Measurements from ENCODE around the gene HPCA.

The HPCA gene

DNA sequence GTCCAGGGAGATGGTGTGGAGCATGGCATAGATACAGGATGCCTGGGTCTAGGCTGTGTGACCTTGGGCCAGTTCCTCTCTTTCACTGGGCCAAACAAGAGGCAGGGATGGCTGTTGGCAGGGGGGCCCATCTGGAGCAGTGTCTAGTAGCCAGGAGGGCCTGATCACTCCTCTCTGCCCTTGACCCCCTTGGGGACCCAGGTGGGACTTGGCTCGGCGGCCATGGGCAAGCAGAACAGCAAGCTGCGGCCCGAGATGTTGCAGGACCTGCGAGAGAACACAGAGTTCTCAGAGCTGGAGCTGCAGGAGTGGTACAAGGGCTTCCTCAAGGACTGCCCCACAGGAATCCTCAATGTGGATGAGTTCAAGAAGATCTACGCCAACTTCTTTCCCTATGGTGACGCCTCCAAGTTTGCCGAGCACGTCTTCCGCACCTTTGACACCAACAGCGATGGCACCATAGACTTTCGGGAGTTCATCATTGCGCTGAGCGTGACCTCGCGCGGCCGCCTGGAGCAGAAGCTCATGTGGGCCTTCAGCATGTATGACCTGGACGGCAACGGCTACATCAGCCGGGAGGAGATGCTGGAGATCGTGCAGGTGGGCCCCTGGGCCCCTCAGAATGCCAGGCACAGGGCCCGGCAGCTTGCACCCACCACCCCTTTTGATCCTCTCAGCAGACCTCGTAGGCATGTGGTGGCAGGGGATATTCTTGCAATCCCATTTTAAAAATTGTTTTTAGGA is 2.6 kb downstream of the HPCA start:
- no peak for DNase-seq (ENCODE audit: low read depth in 2 of 3, low spot score in 2 of 3)

DNA sequence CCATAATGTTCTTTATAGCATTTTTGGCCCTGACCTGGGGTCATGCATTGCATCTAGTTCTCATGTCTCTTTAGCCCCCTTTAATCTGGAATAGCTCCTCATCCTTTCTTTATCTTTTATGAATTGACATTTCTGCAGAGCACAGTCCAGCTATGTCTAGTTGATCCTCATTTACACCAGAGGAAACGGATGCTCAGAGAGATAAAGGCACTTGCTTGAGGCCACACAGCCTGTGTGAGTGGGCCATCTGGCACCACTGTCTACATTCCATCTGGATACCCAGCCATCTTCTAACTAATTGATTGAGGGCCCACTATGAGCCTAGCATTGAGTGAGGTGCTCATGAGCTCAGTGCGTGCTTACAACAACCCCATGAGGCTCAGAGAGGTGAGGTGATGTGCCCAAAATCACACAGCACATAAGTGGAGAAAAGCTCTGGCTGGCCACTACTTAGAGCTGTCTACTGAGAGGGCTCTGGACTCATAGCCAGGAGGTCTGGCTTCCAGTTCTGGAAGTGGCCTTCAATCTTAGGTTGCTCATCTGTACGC is 3.5 kb downstream of the HPCA start:
- no peak for DNase-seq (ENCODE audit: low read depth in 2 of 3, low spot score in 2 of 3)

GRCh38 chr1:32890516-32891240 is 4.4 kb downstream of the HPCA start:
- DNase-seq (ENCODE audit: low read depth in 2 of 3, low spot score in 2 of 3): no peak

- DNase-seq (ENCODE audit: low read depth in 2 of 3, low spot score in 2 of 3): no peak
These were observed 4.9 kb downstream of the HPCA start for GRCh38 chr1:32891241-32891570.

DNA sequence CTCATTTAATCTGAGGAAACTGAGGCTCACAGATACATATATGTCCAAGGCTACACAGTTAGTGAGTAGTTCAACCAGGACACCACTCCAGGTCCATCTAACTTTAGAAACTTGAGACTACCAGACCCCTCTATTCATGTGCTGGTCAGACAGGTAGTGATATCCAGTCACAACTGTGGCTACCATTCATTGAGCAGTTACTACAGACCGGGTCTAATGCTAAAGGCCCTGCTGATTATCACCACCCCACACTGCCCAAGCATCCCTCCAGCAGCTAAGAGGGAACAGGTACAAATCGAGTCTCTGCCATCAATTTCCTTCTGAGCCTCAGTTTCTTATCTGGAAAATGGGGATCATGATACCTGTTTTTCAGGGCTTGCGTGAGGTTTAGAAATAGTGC is 5.3 kb downstream of the HPCA start:
- DNase-seq (ENCODE audit: low read depth in 2 of 3, low spot score in 2 of 3): no peak

GRCh38 chr1:32892368-32893197 is 6.3 kb downstream of the HPCA start:
- peak in 1 of 3 experiments; percentile 40 for DNase-seq (ENCODE audit: low read depth in 2 of 3, low spot score in 2 of 3)

- no peak for DNase-seq (ENCODE audit: low read depth in 2 of 3, low spot score in 2 of 3)
These were observed 7.1 kb downstream of the HPCA start for GRCh38 chr1:32893198-32894018.

- no peak for DNase-seq (ENCODE audit: low read depth in 2 of 3, low spot score in 2 of 3)
These were observed 7.8 kb downstream of the HPCA start for GRCh38 chr1:32894019-32894600.

DNA sequence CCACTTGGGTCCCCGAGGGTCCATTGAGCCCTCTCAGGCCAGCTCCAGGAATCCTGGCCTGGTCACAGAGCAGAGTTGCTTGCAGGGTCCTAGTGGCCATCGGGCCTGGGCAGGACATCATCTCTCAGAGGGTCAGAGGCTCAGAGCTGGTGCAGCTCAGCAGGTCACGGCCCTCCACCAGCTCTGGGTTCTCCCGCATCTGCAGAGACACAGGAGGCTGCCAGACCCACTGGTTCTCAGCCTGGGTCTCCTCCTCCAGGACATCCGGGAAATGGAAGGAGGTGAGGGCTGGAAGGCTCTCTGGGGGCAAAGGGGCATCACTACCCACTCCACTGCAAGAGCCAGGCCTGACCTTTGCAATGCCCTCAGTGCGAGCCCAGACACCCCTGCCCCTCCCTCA is 8.4 kb downstream of the HPCA start:
- DNase-seq (ENCODE audit: low read depth in 2 of 3, low spot score in 2 of 3): no peak

GRCh38 chr1:32895325-32896215 is 9.3 kb downstream of the HPCA start:
- no peak for DNase-seq (ENCODE audit: low read depth in 2 of 3, low spot score in 2 of 3)

- DNase-seq (ENCODE audit: low read depth in 2 of 3, low spot score in 2 of 3): no peak
These were observed 10.2 kb downstream of the HPCA start for GRCh38 chr1:32896451-32896850.

DNA sequence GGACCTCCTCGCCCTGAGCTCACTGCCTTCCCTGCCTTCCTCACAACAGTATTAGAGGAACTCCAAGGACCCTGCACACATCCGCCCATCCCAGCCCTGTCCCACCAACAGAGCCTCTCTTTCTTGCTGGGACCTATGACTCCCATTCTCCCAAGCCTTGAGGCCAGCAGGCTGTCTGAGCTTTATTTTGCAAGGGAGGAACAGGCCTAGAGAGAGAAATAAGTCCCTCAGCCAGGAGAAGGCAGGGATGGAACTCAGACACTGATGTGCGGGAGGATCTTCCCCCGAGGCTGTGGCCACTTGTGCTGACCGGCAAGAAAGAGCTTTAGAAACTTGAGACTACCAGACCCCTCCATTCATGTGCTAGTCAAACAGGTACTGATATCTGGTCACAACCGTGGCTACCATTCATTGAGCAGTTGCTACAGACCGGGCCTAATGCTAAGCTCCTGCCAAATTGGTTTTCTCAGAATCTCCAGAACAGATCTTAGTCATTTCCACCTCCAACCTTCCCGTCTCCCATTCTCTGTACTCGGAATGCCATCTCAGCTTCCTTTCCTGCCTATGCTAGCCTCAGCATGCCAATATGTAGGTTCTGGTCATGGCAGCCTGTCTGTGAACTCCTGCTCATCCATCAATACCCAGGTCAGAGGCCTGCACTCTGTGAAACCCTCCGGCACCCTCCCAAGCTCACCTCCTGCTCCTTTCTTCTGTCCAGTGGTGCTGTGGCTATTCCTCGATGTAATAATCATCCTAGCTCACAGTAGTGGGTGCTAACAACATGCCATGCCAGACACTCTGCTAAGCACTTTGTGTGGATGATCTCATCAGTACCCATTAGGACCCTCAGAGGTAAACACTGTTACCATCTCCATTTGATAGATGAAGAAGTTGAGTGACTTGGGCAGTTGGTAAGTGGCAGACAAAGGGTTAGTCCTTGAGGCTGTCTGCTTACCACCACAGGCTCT is 11.1 kb downstream of the HPCA start:
- no peak for DNase-seq (ENCODE audit: low read depth in 2 of 3, low spot score in 2 of 3)

DNA sequence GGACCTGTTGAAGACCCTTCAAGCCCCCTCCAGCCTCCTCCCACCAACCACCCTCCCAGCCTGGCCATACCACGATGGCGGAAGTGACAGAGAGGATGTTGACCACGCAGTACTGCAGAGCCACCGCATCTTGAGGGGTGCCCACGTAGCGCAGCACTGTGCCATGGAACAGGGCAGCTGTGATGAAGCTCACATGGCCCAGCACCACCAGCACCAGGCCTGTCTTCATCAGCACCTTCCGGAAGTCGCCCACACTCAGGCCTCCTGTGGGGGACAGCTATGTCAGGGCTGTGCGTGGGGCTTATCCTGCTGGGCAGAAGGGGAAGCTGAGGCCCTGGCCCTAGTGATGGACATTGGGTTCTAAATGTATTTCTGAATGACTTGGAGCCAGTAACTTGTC is 11.8 kb downstream of the HPCA start:
- DNase-seq (ENCODE audit: low read depth in 2 of 3, low spot score in 2 of 3): no peak

- no peak for DNase-seq (ENCODE audit: low read depth in 2 of 3, low spot score in 2 of 3)
These were observed 12.7 kb downstream of the HPCA start for GRCh38 chr1:32898958-32899357.

DNA sequence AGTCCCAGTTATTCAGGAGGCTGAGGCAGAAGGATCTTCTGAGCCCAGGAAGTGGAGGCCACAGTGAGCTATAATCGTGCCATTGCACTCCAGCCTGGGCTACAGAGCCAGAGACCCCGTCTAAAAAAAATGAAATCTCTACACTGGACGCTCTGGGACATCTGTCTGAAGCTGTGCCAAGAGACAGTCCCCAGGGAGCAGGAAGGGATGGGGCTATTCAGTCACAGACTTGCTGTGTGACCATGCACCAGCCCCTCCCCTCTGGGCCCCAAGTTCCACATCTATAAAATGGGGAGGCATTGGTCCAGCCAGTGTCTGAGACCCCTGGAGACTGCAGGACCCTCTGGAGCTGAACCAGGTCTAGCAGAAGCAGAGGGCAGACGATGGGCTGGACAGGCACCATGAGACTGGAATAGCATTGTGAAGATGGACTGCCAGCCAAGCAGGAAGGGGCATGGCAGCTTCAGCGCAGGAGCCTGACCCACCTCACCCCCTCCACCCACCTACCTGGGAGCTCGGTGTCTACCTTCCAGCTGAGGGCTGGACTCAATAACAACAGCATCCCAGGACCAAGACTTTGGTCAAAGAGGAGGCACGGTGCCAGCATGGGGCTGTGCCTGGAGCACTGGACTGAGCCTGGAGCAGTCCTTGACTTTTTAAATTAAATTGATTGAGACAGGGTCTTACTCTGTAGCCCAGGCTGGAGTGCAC is 13.4 kb downstream of the HPCA start:
- no peak for DNase-seq (ENCODE audit: low read depth in 2 of 3, low spot score in 2 of 3)

- no peak for DNase-seq (ENCODE audit: low read depth in 2 of 3, low spot score in 2 of 3)
These were observed 14.2 kb downstream of the HPCA start for GRCh38 chr1:32900371-32900955.

Measured in activated CD8-positive, alpha-beta memory T cell treated with anti-CD3 and anti-CD28 coated beads for 48 hours (primary cell).